Testis (tissue), 2 donors: ENCODE measurements around the gene EPHA5.

Source experiments
- CTCF ChIP-seq, 3 experiments: fragments of 450-650 bp in 2 of 3; fragments of 200-600 bp in 1 of 3; sonication (generic) in 1 of 3; IDR thresholded peaks; one replicate each; pipeline ENCODE4 v1.5.1; 2016 to 2019; ENCODE audit warnings: antibody characterized with exemption in 3 of 3, mild to moderate bottlenecking in 2 of 3, moderate library complexity in 1 of 3
- POLR2A ChIP-seq: fragments of 450-650 bp; IDR thresholded peaks from one replicate; pipeline ENCODE4 v1.6.1; 2017; ENCODE audit warnings: antibody characterized with exemption, mild to moderate bottlenecking, moderate library complexity

GRCh38 chr4:65580551-65580950, 89.7 kb downstream of the EPHA5 start:
- TF ChIP-seq CTCF (IDR thresholded peaks at IDR 0.05), result no peak
- TF ChIP-seq POLR2A, result no peak
